ENCODE measurements around the gene CALR3. TPM values are rescaled to one million over a fixed set of nuclear protein-coding genes. Genes with fewer than 3 reads are reported as not detected.
"Not testable (repeated sequence)": the region's sequence is repeated elsewhere in the genome, so short reads cannot be mapped to it uniquely, and the experiment has no call there.

CALR3 gene
- total RNA-seq, 2 donors from 2014 or later = not detected

DNA sequence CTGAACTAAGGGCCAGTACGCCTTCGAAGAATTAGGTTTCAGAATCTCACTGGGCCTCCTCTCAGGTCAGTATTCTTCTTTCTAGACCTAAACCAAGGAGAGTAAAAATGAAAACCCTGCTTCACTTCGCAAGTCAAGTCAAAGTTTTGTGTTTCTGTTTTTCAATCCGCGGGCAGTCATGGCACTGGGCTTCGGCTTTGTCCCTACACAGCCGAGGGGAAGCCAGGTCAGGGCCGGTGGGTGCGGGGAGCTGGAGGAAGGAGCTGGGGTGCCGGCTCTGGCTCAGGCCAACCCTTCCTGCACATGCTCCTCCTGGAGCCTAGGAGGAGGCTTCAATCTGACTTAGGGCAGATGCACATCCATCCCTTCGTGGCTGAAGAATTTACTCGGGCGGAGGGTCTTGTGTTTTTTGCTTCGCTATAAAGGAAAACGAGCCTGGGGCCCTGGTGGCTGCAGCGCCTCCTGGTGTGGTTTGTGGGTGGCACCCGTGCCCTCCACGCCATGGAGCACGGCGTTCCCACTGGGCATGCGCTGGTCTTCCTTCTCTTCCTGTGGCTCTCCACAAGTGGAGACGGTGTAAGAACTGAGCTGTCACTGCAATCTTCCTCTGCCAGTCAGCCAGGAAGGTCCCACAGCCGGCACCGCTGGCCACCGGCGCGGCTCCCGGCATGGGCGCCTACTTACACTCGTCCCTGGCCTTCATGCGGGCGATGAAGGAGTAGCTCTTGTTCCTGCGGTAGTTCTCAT, 22.7 kb upstream of the CALR3 start:
- TF ChIP-seq, protein P1, sequence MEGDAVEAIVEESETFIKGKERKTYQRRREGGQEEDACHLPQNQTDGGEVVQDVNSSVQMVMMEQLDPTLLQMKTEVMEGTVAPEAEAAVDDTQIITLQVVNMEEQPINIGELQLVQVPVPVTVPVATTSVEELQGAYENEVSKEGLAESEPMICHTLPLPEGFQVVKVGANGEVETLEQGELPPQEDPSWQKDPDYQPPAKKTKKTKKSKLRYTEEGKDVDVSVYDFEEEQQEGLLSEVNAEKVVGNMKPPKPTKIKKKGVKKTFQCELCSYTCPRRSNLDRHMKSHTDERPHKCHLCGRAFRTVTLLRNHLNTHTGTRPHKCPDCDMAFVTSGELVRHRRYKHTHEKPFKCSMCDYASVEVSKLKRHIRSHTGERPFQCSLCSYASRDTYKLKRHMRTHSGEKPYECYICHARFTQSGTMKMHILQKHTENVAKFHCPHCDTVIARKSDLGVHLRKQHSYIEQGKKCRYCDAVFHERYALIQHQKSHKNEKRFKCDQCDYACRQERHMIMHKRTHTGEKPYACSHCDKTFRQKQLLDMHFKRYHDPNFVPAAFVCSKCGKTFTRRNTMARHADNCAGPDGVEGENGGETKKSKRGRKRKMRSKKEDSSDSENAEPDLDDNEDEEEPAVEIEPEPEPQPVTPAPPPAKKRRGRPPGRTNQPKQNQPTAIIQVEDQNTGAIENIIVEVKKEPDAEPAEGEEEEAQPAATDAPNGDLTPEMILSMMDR (IDR thresholded peaks at IDR 0.05) = no peak
- ATAC-seq (ENCODE audit: insufficient number of reproducible peaks, low FRiP score, low read depth) (no peak), DNase-seq (ENCODE audit: low spot score) (no peak)
- Histone ChIP-seq H3K4me1 (ENCODE audit: control insufficient read depth in 1 of 2, low read depth in 2 of 2) (no peaks in the 10 kb centered on the region), H3K4me3 (no peak overlapping the region), H3K36me3 (peaks cover 65% of the 10 kb centered on the region), H3K27ac (no peak overlapping the region), H3K9me3 (no peaks in the 10 kb centered on the region), H3K27me3 (replicated peaks; ENCODE audit: insufficient read depth) (no peaks in the 10 kb centered on the region)

DNA sequence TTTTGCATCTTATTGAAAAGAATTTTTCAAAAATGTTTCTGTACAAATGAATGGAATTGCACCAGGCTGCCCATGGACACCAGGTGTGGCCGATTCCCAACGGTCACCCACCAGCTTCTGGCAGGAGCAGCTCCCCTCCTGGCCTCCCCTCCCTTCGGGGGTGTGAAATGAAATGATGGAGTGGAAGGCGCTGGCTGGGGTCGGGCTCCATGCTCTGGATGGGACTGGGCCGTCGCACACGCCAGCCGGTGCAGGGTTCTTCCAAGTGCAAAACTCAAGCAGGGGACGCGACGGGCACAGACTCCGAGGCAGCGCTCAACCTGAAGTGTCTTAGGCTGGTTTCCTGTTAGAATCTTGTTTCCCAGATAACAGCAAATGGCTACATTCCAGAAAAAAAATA, 22.1 kb upstream of the CALR3 start:
- Histone ChIP-seq H3K4me3 (no peak overlapping the region), H3K36me3 (peaks cover 62% of the 10 kb centered on the region), H3K4me1 (ENCODE audit: control insufficient read depth in 1 of 2, low read depth in 2 of 2) (no peaks in the 10 kb centered on the region), H3K27ac (no peak overlapping the region), H3K9me3 (no peaks in the 10 kb centered on the region), H3K27me3 (replicated peaks; ENCODE audit: insufficient read depth) (no peaks in the 10 kb centered on the region)
- ATAC-seq (ENCODE audit: insufficient number of reproducible peaks, low FRiP score, low read depth) (no peak), DNase-seq (ENCODE audit: low spot score) (no peak)
- TF ChIP-seq, protein P1 (IDR thresholded peaks at IDR 0.05) = no peak

DNA sequence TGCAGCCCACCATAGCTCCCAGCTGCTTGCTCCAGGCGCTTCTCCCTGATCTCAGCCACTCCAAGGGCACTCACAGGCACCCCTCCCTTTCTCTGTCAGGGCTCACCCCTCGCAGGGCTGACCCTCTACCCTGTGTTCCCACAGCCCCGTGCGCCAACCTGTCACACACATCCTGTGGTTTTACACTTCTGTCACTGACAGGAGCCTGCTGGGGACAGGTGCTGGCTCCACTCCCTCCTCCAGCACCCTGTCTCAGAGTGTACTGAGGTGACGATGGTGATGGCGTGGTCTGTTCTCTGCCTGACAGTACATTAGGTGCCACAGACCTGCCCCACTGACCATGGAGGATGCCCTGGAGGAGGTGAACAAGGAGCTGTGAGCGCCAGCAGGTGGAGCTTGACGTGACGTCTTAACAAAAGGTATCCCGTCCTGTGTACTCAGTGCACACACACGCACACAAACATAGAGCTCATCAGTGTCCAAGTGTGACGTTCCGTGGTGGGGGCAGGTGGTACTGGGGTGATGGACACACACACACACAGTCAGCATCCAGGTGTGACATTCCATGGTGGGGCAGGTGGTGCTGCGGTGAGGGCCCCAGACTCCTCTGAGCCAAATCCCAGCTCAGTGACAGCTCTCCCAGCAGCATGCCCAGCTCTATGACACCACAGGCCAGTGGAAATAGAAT, 21.1 kb upstream of the CALR3 start:
- H3K4me3 ChIP-seq = no peak overlapping the region
- ATAC-seq (ENCODE audit: insufficient number of reproducible peaks, low FRiP score, low read depth) (no peak), DNase-seq (ENCODE audit: low spot score) (no peak)
- no peaks in the 10 kb centered on the region for H3K4me1 ChIP-seq (ENCODE audit: control insufficient read depth in 1 of 2, low read depth in 2 of 2)
- H3K9me3 ChIP-seq = no peaks in the 10 kb centered on the region
- peaks cover 59% of the 10 kb centered on the region for H3K36me3 ChIP-seq
- no peaks in the 10 kb centered on the region for H3K27me3 ChIP-seq (replicated peaks; ENCODE audit: insufficient read depth)
- TF ChIP-seq, protein P1 (IDR thresholded peaks at IDR 0.05) = no peak
- H3K27ac ChIP-seq = no peak overlapping the region

DNA sequence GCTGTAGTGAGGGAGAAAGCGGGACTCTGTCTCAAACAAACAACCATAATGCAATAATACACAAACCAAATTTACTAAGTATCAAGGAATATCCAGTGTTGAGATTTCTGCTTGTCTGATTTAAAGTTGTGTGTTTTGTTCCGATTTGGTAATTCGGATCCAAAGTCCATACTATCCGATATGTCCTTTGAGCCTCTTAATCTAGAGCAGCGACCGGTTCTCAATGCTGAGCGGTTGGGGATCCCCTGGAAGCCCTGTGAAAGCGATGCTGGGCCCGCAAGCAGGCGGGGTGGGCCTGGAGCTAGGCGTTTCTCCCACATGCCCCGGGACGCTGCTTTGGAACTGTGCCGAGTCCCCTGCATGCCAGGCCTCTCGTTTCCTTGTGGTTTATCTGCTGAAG, 20.4 kb upstream of the CALR3 start:
- DNase-seq (ENCODE audit: low spot score) (no peak), ATAC-seq (ENCODE audit: insufficient number of reproducible peaks, low FRiP score, low read depth) (no peak)
- Histone ChIP-seq H3K4me1 (ENCODE audit: control insufficient read depth in 1 of 2, low read depth in 2 of 2) (no peaks in the 10 kb centered on the region), H3K4me3 (no peak overlapping the region), H3K27ac (no peak overlapping the region), H3K9me3 (no peaks in the 10 kb centered on the region), H3K36me3 (peaks cover 54% of the 10 kb centered on the region), H3K27me3 (replicated peaks; ENCODE audit: insufficient read depth) (no peaks in the 10 kb centered on the region)
- TF ChIP-seq, protein P1 (IDR thresholded peaks at IDR 0.05) = no peak

DNA sequence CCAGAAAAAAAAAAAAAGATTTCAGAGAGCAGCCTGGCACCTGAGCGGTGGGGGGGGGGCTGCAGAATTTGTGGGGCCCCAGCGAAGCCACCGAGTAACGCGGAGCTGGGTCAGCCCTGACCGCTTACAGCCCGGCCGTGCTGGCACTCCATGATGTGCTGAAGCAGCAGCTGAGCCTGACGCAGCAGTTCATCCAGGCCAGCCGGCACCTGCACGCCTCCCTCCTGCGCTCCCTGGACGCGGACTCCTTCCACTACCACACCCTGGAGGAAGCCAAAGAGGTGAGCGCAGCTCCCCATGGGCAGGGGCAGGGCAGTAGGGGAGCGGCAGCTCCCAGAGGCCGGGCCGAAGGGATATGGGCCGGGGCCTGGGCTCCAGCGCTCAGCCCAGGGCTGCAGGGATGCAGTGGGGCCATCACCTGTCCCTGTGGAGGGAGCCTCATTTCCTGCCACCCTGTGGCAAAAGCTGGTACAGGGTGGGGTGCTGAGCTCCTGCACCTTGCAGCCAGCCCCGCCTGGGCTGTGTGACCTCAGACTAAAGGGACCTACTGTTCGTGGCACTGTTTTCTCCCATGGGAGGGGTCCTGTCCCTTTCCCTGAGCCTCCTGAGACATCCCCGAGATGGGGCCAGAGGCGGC, 18.5 kb upstream of the CALR3 start:
- TF ChIP-seq, protein P1 (IDR thresholded peaks at IDR 0.05) = no peak
- ATAC-seq (ENCODE audit: insufficient number of reproducible peaks, low FRiP score, low read depth) (no peak), DNase-seq (ENCODE audit: low spot score) (no peak)
- Histone ChIP-seq H3K4me3 (no peak overlapping the region), H3K27ac (no peak overlapping the region), H3K9me3 (no peaks in the 10 kb centered on the region), H3K27me3 (replicated peaks; ENCODE audit: insufficient read depth) (no peaks in the 10 kb centered on the region), H3K36me3 (peaks cover 47% of the 10 kb centered on the region), H3K4me1 (ENCODE audit: control insufficient read depth in 1 of 2, low read depth in 2 of 2) (no peaks in the 10 kb centered on the region)

DNA sequence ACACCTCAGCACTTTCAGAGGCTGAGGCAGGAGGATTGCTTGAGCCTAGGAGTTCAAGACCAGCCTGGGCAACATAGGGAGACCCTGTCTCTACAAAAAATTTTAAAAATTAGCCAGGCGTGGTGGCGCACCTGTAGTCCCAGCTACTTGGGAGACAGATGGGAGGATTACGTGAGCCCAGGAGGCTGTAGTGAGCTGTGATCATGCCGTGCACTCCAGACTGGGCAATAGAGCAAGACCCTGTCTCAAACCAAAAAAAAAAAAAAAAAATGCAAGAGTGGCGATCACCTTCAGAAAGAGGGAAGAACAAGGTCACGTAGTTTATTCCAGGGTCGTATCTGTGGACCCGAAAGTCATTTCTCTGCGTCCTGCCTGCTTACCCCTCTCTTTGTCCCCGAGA, 16.6 kb upstream of the CALR3 start:
- ATAC-seq (ENCODE audit: insufficient number of reproducible peaks, low FRiP score, low read depth); H3K4me3 ChIP-seq; H3K4me1 ChIP-seq (ENCODE audit: control insufficient read depth in 1 of 2, low read depth in 2 of 2); H3K9me3 ChIP-seq; H3K27me3 ChIP-seq (replicated peaks; ENCODE audit: insufficient read depth); DNase-seq (ENCODE audit: low spot score); H3K27ac ChIP-seq: not testable (repeated sequence)
- peaks cover 38% of the 10 kb centered on the region for H3K36me3 ChIP-seq

All from thoracic aorta (tissue), 2 donors.